ENCODE results near the gene PPP3R1. TPM values are rescaled to one million over a fixed set of nuclear protein-coding genes. Genes with fewer than 3 reads are reported as not detected.

The PPP3R1 gene
- polyA plus RNA-seq, 1 donor from 2014 or later, result 1.7 TPM

DNA sequence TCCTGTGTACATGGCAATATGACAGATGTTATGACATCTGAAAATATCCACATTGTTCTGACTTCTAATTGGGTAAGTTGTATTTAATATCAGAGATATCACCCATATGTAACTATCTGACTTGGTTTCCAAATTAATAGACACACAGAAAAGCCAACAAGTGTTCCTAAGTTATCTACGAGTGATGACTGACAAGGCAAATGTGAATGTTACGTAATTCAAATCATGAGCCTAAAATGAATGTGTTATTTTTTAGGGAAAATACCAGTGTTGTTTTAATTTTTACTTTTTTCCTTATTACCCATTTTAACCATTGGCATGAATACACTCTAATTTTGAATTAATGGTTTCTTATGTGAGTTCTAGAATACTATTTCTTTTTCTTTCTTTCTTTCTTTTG lies 110.5 kb downstream of the PPP3R1 start:
- H3K4me1 Mint-ChIP-seq, result no peaks in the 10 kb centered on the region
- H3K9me3 Mint-ChIP-seq, result no peaks in the 10 kb centered on the region
- peaks cover 4% of the 10 kb centered on the region for H3K36me3 Mint-ChIP-seq

DNA sequence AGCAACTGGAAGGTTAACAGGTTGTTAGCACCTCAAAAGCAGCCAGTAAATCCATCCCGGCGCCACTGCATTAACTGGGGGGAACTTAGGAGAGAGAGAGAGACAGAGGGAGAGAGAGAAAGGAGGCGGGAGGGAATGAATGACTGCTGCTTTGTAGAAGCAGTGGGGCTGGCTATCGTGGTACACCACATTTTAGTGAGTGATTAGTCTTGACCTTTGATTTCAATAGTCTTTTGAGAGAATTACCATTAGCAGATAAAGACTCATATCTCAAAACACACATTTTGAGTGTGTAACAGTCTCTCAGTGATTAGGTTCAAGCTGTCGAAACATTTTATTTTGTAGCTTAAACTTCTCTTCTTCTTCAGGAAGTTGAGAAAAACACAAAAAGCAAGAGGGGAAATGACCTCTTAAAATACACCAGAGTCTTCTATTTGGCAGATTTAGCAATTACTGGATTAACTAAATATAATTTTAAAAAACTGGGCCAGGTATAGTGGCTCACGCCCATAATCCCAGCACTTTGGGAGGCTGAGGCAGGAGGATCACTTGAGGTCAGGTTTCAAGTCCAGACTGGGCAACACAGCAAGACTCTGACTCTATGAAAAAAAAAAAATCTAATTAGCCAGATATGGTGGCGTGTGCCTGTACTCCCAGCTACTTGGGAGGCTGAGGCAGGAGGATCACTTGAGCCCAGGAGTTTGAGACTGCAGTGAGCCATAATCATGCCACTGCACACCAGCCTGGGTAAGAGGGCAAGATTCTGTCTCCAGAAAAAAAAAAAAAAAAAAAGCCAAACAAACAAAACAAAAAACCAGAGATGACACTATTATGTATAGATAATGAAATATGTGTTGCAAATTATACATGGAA lies 116.6 kb downstream of the PPP3R1 start:
- Mint-ChIP-seq H3K27me3 (no peaks in the 10 kb centered on the region), H3K4me3 (no peak overlapping the region), H3K9me3 (no peaks in the 10 kb centered on the region), H3K36me3 (no peaks in the 10 kb centered on the region), H3K4me1 (no peaks in the 10 kb centered on the region), H3K27ac (no peak overlapping the region)

More for the DNA sequence above, 110.5 kb downstream of the PPP3R1 start:
- no peaks in the 10 kb centered on the region for H3K27me3 Mint-ChIP-seq
- no peak overlapping the region for H3K4me3 Mint-ChIP-seq
- no peak overlapping the region for H3K27ac Mint-ChIP-seq

DNA sequence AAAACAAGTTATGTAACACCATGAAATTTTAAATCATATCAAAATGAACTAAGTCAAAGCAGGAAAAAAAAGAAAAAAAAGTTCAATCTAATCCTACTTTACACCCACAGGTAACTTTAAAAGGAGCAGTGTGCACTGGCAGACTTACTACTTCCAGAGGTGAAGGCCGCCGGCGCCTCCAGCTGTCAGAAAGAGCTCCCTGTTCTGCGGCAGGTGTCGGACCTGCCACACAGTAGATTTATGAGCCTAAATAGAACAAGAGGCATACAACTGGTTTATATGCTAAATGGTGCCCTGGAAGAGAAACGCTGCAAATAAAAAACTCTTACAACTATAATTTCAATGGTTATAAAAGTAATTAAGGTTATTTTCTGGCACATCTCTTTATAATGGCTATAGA lies 117.8 kb downstream of the PPP3R1 start:
- H3K9me3 Mint-ChIP-seq, result no peaks in the 10 kb centered on the region
- H3K27me3 Mint-ChIP-seq, result no peaks in the 10 kb centered on the region
- H3K4me1 Mint-ChIP-seq, result no peaks in the 10 kb centered on the region
- no peak overlapping the region for H3K4me3 Mint-ChIP-seq
- no peak overlapping the region for H3K27ac Mint-ChIP-seq
- no peaks in the 10 kb centered on the region for H3K36me3 Mint-ChIP-seq

- Mint-ChIP-seq H3K4me3 (no peak overlapping the region), H3K9me3 (no peaks in the 10 kb centered on the region), H3K27ac (no peak overlapping the region), H3K27me3 (no peaks in the 10 kb centered on the region), H3K4me1 (peaks cover 0 to 2% (median 0%) of the 10 kb centered on the region in 3 donors), H3K36me3 (no peaks in the 10 kb centered on the region)
Observed at GRCh38 chr2:68134120-68134519, 118.2 kb downstream of the PPP3R1 start.

Other genes with a start within 250 kb of the PPP3R1 start
- 35.9 TPM for gene C1D, start 189.5 kb downstream of the PPP3R1 start, polyA plus RNA-seq
- 17.9 TPM for gene PNO1, start 94.6 kb downstream of the PPP3R1 start, polyA plus RNA-seq
- gene CNRIP1, start 67.4 kb upstream of the PPP3R1 start, polyA plus RNA-seq, result not detected
- gene PLEK, start 112.8 kb upstream of the PPP3R1 start, polyA plus RNA-seq, result 110 TPM
- 0.44 TPM for gene FBXO48, start 214.8 kb upstream of the PPP3R1 start, polyA plus RNA-seq
- 2.3 TPM for gene APLF, start 215.1 kb upstream of the PPP3R1 start, polyA plus RNA-seq

All from IgD-negative memory B cell (primary cell).